KMS-11 (cell line): ENCODE data around the gene COPS7A.

Experiments
- H2AFZ ChIP-seq: fragments of 200-600 bp; sonication (generic); 2 replicates; pipeline ENCODE4 v1.6.1; 2016; ENCODE audit warnings: antibody characterized with exemption, mixed run types, low read depth
- H3K27ac ChIP-seq: fragments of 200-600 bp; sonication (generic); 2 replicates; pipeline ENCODE4 v1.6.1; 2016; ENCODE audit warnings: mild to moderate bottlenecking, mixed run types
- H3K27me3 ChIP-seq: fragments of 200-600 bp; sonication (generic); 2 replicates; pipeline ENCODE4 v1.6.1; 2017; ENCODE audit warnings: mild to moderate bottlenecking, low read depth, mixed run types, moderate library complexity; ENCODE audit not compliant: insufficient read depth
- H3K36me3 ChIP-seq: fragments of 200-600 bp; sonication (generic); 2 replicates; pipeline ENCODE4 v1.6.1; 2017; ENCODE audit warnings: mild to moderate bottlenecking, mixed run types; ENCODE audit not compliant: insufficient read depth
- H3K4me1 ChIP-seq: fragments of 200-600 bp; sonication (generic); 2 replicates; pipeline ENCODE4 v1.6.1; 2016; ENCODE audit warnings: mild to moderate bottlenecking, low read depth, mixed run types; ENCODE audit not compliant: poor library complexity, severe bottlenecking
- H3K4me2 ChIP-seq: fragments of 200-600 bp; sonication (generic); 2 replicates; pipeline ENCODE4 v1.7.0; 2016; ENCODE audit warnings: mild to moderate bottlenecking, mixed run types
- H3K4me3 ChIP-seq: fragments of 200-600 bp; sonication (generic); IDR thresholded peaks from 2 replicates; pipeline ENCODE4 v1.6.1; 2017; ENCODE audit warnings: low read depth, low read length, mixed read lengths; ENCODE audit not compliant: insufficient read depth
- H3K79me2 ChIP-seq: fragments of 200-600 bp; sonication (generic); 2 replicates; pipeline ENCODE4 v1.6.1; 2016; ENCODE audit warnings: low read depth, mixed run types; ENCODE audit not compliant: insufficient read depth
- H3K9ac ChIP-seq: fragments of 200-600 bp; sonication (generic); 2 replicates; pipeline ENCODE4 v1.6.1; 2016; ENCODE audit warnings: mild to moderate bottlenecking, mixed run types
- H4K20me1 ChIP-seq: fragments of 200-600 bp; sonication (generic); 2 replicates; pipeline ENCODE4 v1.6.1; 2016; ENCODE audit warnings: mild to moderate bottlenecking, mixed run types; ENCODE audit not compliant: insufficient read depth
- TF ChIP-seq, protein P1 (sequence below): fragments of 200-600 bp; sonication (generic); conservative IDR thresholded peaks from 2 replicates; pipeline ENCODE4 v1.6.1; 2017; ENCODE audit warnings: low read depth, mild to moderate bottlenecking, antibody characterized with exemption, low read length, moderate library complexity, mixed read lengths

The COPS7A gene

DNA sequence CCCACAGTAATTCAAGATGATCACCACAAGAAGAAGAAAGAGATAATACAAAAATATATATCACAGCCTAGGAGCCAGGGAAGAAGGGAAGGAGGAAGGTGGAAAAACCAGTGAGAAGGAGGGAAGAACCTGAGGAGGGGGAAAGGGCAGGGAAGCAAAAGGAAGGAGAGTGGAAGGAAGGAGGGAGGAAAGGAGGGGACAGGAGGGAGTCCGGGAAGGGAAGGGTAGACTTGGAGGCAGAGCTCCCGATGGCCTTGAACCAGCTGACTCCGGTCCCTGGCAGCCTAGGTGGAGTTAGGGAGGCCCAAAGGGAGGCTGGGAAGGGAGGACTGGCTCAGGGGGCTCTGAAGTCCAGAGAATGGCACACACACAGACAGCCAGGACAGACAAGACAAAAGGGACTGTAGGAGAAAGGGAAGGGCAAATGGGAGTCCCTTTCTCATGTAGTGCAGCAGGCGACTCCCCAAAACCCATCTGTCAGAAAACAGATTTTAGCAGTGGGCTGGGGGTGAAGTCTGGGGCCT lies 30.0 kb upstream of the COPS7A start:
- Histone ChIP-seq H2AFZ (no peak overlapping the region), H3K27ac (no peak overlapping the region)

DNA sequence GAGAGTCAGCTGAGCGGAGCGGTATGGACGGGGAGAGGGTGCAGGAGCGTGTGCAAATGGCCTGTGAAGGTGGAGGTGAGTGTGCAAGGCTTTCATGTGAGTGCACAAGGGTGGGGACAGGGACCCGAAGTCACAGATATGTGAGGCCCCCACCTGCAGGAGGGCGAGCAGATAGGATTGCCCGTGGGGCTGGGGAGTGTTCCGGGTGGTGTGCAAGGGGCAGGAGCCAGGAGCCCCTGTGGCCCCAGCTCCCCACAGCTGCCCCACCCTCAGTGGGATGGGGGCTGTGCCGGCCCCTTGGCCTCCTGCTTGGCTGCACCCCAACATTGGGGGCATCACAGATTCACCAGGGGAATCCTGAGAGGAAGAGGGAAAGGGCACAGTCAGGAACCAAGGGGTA lies 29.1 kb upstream of the COPS7A start:
- Histone ChIP-seq H4K20me1 (no peaks in the 10 kb centered on the region), H2AFZ (no peak overlapping the region), H3K36me3 (no peaks in the 10 kb centered on the region), H3K4me2 (no peak overlapping the region), H3K27ac (no peak overlapping the region), H3K4me3 (no peak overlapping the region), H3K4me1 (peaks cover 5% of the 10 kb centered on the region), H3K79me2 (no peaks in the 10 kb centered on the region), H3K9ac (no peak overlapping the region), H3K27me3 (peaks cover 49% of the 10 kb centered on the region)
- TF ChIP-seq, protein P1, sequence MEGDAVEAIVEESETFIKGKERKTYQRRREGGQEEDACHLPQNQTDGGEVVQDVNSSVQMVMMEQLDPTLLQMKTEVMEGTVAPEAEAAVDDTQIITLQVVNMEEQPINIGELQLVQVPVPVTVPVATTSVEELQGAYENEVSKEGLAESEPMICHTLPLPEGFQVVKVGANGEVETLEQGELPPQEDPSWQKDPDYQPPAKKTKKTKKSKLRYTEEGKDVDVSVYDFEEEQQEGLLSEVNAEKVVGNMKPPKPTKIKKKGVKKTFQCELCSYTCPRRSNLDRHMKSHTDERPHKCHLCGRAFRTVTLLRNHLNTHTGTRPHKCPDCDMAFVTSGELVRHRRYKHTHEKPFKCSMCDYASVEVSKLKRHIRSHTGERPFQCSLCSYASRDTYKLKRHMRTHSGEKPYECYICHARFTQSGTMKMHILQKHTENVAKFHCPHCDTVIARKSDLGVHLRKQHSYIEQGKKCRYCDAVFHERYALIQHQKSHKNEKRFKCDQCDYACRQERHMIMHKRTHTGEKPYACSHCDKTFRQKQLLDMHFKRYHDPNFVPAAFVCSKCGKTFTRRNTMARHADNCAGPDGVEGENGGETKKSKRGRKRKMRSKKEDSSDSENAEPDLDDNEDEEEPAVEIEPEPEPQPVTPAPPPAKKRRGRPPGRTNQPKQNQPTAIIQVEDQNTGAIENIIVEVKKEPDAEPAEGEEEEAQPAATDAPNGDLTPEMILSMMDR = no peak

More for the DNA sequence above, 30.0 kb upstream of the COPS7A start:
- Histone ChIP-seq H3K9ac (no peak overlapping the region), H3K4me3 (no peak overlapping the region), H3K4me2 (no peak overlapping the region), H4K20me1 (no peaks in the 10 kb centered on the region), H3K79me2 (no peaks in the 10 kb centered on the region), H3K4me1 (peaks cover 5% of the 10 kb centered on the region), H3K36me3 (no peaks in the 10 kb centered on the region), H3K27me3 (peaks cover 41% of the 10 kb centered on the region; the same call in 1 of the 2 replicates)
- TF ChIP-seq, protein P1 = no peak

DNA sequence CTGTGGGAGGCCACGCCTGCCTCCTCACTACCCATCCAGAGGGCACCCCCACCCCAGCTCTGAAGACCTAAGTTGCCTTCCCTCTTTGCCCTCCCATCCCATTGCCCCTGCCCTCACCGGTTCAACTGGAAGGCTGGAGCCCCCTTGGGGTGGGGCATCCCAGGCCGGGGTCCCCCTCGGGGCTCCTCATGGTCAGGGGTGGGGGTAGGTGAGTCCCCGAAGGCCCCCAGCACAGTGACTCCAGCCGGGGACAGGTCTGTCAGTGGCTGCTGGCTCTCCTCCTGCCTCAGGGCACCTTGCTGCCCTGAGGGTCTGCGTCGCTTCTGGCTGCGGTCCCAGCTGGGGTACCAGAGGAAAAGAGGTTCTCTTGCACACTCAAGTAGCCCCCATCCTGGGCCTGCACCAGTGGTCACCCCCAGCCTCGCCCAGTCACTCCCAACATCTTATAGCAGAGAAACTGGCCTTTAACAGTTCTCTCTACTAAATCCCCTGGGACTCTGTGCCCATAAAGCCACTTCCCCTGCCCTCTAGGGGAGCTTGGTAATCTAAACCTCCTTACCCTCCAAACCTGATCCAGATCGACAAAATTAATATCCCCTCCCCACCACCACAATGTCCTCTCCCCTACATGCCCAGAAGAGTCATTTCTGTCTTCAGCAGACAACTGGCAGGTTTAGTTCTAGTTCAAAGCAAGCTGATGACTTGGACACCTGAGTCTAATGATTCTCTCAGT lies 28.4 kb upstream of the COPS7A start:
- H3K27me3 ChIP-seq = peaks cover 55% of the 10 kb centered on the region
- H3K27ac ChIP-seq = no peak overlapping the region
- H2AFZ ChIP-seq = no peak overlapping the region
- H3K4me1 ChIP-seq = no peaks in the 10 kb centered on the region
- H3K79me2 ChIP-seq = no peaks in the 10 kb centered on the region
- H3K4me3 ChIP-seq = no peak overlapping the region
- no peaks in the 10 kb centered on the region for H4K20me1 ChIP-seq
- H3K36me3 ChIP-seq = no peaks in the 10 kb centered on the region
- no peak overlapping the region for H3K4me2 ChIP-seq
- H3K9ac ChIP-seq = no peak overlapping the region
- TF ChIP-seq, protein P1 = no peak

DNA sequence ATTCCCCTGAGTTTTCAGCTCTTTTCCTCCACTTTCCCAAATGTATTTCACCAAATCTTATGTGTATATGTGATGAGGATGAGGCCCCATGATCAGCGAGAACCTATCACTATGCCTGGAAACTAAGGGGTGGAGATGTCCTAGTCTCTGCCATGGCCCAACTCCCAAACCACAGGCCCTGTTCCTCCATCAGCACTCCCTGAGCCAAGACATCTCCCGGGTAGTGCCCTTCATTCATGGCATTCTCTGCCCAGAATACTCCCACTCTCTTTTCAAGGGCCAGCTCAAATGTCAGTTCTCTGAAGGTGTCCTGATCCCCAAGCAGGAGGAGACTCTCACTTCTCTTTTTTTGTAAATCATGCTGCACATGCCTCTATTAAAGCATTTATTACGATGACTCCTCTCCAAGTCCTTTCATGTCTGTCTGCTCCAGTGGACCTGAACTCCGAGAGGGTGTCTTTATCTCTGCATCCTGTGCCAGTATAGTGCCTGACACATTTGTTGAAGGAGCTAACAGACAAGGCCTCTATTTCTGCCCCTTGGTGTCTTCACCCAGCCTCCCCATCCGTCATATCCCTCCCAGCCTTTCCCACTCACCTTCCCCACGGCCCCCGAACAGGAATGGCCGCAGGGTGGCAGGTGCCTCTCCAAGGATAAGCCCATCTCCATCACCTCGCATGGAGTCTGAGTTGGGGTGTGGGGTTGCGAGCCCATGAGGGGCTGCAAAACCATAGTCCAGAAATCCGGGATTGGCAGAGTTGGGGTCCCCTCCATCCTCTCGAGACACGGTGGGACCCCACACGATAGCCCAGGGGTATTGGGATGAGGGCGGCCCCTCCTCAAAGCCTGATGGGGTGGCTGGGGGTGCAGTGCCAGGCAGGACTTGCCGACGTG lies 26.9 kb upstream of the COPS7A start:
- peaks cover 68% of the 10 kb centered on the region for H3K27me3 ChIP-seq
- no peak overlapping the region for H3K4me3 ChIP-seq
- no peak overlapping the region for H3K27ac ChIP-seq
- no peaks in the 10 kb centered on the region for H3K79me2 ChIP-seq
- H3K36me3 ChIP-seq = no peaks in the 10 kb centered on the region
- TF ChIP-seq, protein P1 = no peak
- no peak overlapping the region for H2AFZ ChIP-seq
- H3K4me1 ChIP-seq = no peaks in the 10 kb centered on the region
- H4K20me1 ChIP-seq = no peaks in the 10 kb centered on the region
- H3K9ac ChIP-seq = no peak overlapping the region
- H3K4me2 ChIP-seq = no peak overlapping the region
